Activated CD8-positive, alpha-beta memory T cell treated with anti-CD3 and anti-CD28 coated beads, Interleukin-2, amount 50 U/mL, for 48 hours (primary cell): ENCODE measurements around the gene TEC.
"Not testable (repeated sequence)": the region's sequence is repeated elsewhere in the genome, so short reads cannot be mapped to it uniquely, and the experiment has no call there.

Source experiments
- DNase-seq: peaks from one replicate; pipeline ENCODE4 v3.0.0-alpha.2; 2020

Gene TEC

DNA sequence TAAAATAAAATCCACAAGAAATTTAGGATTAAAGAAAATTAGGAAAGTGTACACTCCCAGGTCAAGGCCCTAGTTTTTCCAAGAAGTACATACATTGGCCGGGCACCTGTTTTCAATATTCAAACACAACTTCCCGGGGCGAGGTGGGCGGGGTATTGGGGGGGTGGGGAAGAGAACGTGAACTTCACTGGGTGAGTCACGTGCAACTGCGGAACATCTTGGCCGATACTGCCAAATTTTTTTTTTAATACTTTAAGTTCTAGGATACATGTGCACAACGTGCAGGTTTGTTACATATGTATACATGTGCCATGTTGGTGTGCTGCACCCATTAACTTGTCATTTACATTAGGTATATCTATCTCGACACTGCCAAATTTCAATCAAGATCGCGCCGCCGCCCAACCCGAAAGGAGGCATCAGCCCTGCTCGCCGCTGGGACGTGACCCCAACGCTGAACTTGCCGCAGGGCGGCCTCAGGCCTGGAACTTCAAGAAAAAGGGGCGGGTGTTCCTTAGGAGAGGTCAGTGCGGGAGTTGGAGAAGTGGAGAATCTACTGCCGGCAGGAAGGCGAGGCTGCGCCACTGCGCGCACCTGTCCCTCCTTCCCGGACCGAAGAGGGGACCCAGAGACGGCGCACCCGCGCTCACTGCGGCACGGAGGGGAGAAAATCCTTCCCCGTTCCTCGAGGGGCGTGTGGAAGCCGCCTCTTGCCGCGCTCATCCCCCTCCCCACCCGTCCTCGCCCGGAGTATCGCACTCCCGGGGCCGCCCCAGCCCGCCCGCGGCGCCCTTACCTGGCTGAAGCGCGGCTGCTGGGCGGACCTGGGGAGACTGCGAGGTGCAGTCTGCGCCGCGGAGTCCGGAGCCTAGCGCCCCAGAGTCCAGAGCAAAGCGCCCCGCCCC, at the start of gene TEC:
Gene TEC, minus strand, starts transcription at position 883 of the 905 bp plus-strand sequence. CDS start 41,224 bp downstream, outside the sequence.
- DNase-seq = peak; percentile 79

DNA sequence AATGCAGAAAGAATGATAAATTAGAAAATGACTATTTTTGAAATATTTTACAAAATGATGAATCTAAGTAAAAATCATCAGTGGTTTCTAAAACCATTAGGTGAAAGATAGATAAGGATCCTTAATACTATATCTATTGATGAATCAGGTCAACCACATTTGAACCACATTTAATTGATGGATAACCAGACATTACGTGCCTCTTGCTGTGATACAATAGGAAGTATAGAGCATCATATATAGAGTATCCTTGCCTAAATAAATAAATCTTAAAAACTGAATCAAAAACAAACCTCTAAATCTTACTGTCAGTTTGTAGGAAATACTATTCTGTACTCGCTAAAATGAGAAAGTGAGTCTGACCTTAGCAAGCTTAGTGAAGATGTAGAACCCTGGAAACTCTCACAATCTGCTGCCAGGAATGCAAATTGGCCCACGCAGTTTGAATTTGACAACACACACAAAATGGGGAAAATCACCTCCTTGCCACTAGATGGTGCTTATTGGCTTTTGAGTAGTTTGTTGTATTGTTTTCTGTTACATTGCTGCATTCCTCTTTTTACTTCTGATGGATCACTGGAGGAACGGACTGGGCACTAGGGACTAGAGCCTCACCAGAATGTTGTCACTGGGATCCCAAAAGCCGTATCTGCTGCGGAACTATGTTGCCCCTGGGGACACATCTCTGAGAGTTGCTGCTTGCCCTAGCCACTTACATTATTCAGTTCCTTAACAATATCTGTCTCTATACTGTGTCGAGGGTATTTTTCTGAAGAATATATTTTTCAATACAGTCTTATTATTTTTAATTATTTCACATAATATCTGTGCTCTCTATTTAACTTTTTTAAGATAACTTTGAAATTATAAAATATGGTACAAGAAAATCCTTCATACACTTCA, 46.3 kb upstream of the TEC start:
- no peak for DNase-seq

DNA sequence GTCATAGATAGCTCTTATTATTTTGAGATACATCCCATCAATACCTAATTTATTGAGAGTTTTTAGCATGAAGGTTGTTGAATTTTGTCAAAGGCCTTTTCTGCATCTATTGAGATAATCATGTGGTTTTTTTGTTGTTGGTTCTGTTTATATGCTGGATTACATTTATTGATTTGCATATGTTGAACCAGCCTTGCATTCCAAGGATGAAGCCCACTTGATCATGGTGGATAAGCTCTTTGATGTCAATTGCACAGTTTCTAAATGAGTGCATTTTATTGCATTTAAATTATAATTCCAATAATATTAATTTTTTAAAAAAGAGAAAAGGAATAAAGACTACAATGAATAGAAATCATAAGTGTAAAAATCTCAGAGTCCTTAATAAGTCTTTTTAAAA, 45.1 kb upstream of the TEC start:
- not testable (repeated sequence) for DNase-seq

DNA sequence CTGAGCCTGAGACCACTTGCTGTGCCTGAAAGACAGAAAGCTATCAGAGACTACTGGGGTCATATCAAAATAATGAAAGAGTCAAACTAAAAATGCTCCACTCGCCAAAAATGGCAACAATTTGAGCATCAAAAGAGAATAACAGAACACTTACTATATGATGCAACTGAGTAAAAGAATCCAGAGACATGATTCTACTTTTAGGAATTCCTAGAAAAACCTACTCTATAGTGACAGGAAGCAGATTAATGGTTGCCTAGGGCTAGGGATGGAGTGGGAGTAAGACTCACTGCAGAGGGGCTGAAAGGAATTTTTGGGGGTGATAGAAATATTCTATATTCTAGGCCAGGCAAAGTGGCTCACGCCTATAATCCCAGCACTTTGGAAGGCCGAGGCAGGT, 42.3 kb upstream of the TEC start:
- no peak for DNase-seq

DNA sequence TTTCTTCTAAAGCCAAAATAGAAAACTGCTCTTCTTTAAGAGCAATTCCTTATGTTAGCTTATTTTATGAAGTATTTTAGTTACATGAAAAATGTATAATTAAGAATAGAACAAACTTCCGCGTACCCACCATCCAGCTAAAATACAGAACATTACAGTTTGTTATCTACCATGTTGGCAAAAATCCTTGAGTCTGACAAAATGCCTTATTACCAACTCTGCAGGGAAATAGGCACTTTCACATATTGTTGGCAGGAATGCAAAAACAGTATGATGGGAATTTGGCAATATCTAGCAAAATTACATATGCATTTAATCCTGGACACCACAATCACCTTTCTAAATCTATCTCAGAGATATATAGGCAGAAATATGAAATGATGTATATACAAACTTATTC, 39.3 kb upstream of the TEC start:
- DNase-seq = no peak

DNA sequence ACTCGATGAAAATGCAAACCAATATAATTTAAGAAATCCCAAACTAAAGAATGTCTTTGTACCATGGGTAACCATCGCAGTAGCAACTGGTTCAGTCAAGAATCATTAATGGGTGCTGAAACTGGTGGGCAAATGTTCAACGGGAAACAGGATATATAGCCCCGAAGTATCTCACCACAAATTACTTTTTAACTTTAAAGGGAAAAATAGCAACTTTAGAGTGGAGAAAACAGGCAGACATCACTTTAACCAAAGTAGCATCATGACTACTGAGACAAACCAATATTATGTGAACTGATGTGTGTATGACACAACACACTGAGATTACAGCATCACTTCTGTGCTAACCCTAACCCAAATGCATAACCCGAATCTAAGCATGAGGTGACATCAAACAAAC, 37.9 kb upstream of the TEC start:
- no peak for DNase-seq

DNA sequence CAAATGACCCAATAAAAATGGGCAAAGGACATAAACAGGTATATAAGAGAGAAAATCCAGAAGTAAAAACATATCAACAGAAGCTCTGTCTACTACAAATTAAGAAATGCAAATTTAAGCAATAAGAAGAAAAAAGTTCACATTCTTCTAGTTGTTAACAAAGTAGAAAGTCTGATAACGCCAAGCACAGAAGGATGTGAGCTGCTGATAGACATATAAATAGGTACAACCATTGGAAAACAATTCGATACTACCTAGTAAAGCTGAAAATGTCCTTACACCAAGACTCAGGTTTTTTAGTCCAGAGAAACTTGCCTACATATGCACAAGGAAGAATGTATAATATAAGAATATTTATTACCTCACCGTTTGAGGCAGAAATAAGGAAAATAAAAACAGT, 35.9 kb upstream of the TEC start:
- no peak for DNase-seq

DNA sequence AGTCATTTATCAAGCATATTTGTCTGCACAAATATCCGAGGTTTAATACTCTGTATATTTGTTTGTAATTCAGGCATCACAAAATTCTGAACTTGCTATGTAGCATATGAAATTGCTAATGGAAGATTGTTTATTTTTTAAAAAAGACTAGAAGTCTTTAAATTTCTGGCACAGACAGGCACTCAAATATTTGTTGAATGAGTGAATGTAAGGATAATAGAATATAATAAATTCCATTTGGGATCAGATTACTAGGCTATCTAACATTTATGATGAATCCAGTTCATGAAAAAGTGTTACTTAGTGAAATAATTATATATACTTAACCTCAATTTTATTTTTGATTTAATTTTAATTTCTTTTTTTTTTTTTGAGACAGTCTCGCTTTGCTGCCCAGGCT, 30.4 kb upstream of the TEC start:
- DNase-seq = no peak

DNA sequence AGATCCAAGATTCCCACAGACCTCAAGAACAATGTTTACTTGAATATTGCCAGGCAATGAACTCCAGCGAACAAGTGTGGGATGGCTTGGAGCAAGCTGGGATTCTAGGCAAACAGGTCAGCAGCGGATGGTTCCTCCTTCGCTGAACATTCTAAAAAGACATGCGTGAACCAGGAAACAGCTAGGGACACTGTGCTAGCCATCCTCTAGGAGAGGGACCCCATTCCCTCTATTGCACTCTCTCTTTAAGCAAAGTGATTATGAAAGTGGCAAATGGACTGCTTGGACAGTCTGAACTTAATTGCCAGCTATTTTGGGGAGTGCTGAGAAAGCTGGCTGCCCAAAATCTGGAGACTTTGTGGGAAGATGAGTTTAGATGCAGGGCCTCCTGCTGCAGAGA, 29.9 kb upstream of the TEC start:
- DNase-seq = no peak

DNA sequence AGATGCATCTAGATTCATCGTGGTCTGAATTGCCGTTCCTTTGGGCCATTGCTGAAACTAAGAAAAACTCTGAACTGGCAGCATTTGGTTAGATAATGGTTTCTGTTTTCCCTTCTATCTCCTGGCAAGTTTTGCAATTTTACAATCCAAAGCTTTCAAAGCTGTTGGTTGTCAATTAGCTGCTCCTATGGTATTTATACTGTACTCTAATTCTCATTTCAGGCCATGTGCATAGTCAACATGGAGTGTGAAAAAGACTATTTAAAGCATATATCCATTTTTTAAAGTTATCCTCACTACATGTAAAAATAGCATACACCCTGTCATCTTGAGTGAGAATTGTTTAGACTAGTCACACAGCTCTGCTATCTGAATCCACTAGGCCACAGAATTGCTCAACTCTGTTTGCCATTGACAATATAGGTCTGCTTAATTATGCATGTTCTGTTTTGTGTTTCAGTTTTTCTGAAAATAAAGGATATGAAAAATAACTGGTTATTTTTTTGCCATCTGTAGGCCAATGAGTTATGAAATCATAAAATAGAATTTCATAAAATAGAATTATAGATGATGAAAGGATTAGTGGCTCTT, 27.7 kb upstream of the TEC start:
- DNase-seq = no peak

DNA sequence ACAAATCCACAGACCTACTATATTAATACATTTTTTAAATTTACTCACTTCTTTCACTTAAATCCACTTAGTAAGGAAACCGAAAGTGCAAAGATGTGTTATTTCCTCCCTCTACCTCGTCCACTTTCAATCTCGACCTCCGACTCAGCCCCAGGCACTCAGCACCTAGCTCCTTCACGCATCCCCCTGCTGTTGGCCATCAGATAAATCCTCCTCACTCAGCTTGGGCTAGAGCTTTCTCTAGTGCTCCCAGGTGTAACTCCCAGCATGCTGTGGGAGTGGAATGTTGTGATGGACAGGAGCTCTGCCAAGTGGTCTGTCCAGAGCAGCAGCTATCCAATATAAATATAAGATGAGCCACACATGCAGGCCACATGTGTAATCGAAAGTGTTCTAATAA, 26.7 kb upstream of the TEC start:
- DNase-seq = no peak

DNA sequence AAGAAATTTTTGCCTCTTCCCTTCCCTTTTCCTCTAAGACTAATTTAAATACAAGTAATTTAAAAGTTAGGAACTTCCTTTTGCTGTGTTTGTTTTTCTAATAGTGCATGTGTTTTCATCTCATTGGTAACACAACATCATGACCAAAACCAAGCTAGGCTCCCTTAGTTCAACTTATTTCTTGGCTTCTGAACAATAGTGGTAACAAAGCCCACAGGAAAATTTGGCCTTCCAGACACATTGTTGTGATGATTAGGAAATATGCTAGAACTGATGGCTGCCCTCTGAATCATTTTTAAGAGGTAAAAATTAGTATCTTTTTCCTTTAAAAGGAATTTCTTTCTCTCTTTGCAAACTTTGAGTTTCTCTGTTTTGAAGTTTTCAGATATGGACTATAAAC, 25.5 kb upstream of the TEC start:
- DNase-seq = no peak

DNA sequence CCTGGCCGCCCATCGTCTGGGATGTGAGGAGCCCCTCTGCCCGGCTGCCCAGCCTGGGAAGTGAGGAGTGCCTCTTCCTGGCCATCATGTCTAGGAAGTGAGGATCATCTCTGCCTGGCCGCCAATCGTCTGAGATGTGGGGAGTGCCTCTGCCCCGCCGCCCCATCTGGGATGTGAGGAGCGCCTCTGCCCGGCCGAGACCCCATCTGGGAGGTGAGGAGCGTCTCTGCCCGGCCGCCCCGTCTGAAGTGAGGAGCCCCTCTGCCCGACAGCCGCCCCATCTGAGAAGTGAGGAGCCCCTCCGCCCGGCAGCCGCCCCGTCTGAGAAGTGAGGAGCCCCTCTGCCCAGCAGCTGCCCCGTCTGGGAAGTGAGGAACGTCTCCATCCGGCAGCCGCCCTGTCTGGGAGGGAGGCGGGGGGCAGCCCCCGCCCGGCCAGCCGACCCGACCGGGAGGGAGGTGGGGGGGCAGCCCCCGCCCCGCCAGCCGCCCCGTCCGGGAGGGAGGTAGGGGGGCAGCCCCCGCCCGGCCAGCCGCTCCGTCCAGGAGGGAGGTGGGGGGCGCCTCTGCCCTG, 22.7 kb upstream of the TEC start:
- DNase-seq = not testable (repeated sequence)

DNA sequence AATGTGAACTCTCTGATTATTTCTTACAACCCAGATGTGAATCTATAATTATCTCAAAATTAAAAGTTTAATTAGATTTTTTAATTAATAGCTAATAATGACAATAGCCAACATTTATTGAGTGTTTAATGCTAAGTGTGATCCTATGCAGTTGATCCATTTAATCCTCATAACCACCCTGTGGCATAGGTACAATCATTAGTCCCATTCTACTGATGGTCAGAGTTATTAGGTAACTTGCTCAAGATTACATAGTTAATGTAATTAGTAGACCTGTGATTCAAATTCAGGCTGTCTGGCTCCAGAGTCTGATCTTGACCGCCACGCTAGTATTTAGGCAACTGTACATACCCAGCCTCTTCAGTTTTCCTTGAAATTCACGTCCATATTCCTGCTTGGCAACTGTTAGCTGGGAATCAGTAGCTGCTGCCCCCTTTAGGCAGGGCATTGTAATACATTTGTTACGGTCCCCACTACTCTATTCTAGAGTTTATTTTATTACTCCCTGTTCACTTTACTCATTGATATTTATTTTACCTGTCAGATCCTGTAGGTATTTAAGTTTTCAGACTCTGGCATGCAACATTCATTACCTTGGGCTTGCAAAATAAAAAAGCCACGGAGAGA, 20.6 kb upstream of the TEC start:
- no peak for DNase-seq

DNA sequence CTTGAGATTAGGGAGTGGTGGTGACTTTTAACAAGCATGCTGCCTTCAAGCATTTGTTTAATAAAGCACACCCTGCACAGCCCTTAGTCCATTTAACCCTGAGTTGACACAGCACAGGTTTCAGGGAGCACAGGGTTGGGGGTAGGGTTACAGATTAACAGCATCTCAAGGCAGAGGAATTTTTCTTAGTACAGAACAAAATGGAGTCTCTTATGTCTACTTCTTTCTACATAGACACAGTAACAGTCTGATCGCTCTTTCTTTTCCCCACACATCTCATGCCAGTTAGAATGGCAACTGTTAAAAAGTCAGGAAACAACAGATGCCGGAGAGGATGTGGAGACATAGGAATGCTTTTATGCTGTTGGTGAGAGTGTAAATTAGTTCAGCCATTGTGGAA, 16.4 kb upstream of the TEC start:
- DNase-seq = not testable (repeated sequence)

DNA sequence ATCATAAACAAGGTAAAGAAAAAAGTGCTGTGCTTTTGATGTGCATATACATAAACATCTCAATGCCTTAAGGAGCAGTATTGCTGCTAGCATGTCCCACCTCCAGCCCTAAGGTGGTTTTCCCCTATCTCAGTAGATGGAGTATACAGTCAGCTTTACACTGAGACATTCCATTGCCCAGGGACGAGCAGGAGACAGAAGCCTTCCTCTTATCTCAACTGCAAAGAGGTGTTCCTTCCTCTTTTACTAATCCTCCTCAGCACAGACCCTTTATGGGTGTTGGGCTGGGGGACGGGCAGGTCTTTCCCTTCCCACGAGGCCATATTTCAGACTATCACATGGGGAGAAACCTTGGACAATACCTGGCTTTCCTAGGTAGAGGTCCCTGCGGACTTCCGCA, 16.0 kb upstream of the TEC start:
- DNase-seq = not testable (repeated sequence)

DNA sequence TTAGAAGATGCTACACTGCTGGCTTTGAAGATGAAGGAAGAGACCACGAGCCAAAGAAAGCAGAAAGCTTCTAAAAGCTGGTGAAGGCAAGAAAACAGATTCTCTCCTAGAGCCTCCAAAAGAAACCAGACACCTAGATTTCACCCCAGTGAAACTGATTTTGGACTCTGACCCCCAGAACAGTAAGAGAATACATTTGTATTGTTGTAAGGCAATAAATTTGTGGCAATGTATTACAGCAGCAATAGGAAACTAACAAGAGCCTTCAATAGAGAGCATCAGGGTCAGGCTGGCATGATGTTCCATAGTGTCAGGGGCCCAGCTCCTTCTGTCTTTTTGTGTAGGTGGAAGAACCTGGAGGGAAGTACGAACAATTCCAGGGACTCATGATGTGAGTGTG, 6.0 kb upstream of the TEC start:
- DNase-seq = no peak

DNA sequence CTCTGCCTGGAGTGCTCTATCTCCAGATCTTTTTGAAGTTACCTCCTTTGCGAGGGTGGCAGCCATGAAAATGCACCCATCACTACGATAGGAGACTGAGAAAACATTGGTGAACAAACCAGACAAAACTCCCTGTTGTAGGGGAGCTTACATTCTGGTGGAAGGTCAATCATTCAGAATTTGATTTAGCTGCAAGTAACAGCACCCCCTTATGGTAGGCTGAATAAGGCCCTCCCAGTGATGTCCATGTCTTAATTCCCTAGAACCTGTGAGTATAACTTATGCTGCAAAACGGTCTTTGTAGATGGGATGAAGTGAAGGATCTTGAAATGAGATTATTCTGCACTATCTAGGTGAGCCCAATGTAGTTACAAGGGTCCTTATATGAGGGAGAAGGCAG, 5.6 kb upstream of the TEC start:
- DNase-seq = no peak

DNA sequence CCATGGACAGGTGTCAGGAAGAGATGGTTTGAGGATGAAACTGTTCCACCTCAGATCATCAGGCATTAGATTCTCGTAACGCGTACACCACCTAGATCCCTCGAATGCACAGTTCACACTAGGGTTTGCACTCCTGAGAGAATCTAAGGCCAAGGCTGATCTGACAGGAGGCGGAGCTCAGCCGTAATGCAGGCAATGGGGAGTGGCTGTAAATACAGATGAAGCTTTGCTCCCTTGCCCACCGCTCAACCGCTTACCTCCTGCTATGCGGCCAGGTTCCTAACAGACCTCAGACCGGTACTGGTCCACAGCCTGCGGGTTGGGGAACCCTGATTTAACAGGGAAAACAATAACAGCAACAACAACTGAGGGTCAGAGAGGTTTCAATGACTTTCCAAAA, 2.0 kb upstream of the TEC start:
- no peak for DNase-seq

DNA sequence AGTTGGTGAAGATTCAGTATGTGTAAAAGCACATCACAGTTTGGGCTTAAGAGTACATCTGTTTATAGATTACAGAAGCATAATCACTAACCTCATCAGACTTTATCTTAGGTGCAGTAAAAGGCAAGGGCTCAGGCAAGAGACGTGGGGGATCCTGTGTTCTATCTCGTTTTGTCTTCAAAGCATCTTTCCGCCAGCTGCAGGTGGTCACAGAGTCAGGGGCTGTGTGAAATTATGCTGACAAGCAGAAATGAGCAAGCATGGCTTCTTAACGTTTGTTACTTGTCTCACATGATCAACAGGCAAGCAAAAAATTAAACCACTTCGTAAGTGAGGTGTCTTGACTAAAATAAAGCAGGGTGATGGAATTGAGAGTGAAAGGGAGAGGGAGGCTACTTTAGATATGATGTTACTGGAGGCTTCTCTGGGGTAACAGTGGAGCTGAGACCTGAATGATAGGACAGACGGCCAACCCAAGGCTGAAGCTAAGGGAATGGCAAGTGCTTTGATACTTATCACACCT, 1.4 kb upstream of the TEC start:
- DNase-seq = no peak

DNA sequence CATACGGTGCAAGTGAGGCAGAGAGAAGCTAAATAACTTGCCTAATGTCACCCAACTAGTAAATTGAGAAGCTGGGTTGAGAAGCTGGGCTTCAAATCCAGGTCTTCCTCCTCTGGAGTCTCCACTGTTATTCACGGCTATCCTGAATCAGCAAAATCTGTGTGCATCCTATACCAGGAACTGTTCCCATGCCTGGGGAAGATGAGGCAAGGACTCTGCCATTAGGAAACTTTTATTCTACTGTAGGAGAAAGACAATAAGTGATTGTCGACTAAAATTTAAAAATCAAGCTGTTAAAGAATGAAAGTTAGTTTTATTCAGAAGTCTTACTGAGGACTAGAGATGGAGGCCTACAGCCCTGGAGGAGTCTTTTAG, 872 bp upstream of the TEC start:
- no peak for DNase-seq

DNA sequence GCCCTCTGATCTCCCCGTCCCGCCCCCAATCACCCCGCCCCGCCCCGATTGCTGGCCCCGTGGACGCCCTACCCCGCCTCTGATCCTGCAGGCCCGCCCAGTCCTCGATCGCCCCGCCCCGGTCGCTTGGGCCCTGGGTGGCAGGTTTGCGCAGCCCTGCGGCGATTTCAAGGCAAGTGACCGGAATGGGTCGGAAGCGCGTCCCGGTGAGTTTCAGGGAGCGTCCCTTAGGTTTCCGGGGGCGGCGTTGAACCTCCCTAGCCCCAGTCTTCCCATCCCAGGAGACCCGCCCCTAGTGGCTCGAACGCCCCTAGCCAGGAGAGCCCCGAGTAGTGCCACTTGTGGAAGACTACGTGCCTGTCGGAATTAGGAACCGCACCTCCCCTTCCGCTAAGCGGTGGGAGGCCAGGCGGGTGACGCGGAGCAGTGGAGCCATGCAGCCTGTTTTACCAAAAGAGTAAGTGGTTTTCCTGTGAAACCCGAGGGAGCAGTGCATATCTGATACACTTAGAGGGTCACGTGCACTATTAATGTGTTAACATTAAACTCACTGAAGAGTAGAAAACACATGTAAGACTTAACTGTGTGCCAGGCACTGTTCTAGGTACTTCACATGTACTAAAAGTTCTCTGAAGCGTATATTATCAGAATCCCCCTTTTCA, 354 bp upstream of the TEC start:
- peak; percentile 96 for DNase-seq
